ENCODE measurements around the gene PHLDB2. TPM values are rescaled to one million over a fixed set of nuclear protein-coding genes. Genes with fewer than 3 reads are reported as not detected.

Gene PHLDB2
- total and polyA plus RNA-seq, 2 of the 13 experiments (the other 11 are each of a cell fraction or from before 2014, with no cell fraction given): 8.4 to 23.6 TPM

GRCh38 chr3:112005091-112005672 lies 146.1 kb downstream of the PHLDB2 start:
- intact Hi-C loops (cut with micrococcal nuclease; ENCODE audit: unreplicated experiment) (no loop called here), in situ Hi-C loops (cut with HindIII; ENCODE audit: extremely low pct_ligation_motif_present, low pct_unique_long_range_greater_than_20kb) (no loop called here)
- no peaks in the 10 kb centered on the region for H3K9me3 ChIP-seq (ENCODE audit: low read length)
- TF ChIP-seq CREB1 (IDR thresholded peaks at IDR 0.05): 0 out of 2 replicates have a peak, but pooled peaks have one; percentile 12
- no peak for TF ChIP-seq CREB1 (CRISPR knock-in tag; IDR thresholded peaks at IDR 0.05)
- no peak for TF ChIP-seq SMAD3 (CRISPR knock-in tag; IDR thresholded peaks at IDR 0.05)
- H3K27ac ChIP-seq (ENCODE audit: extremely low read length, insufficient read depth, low read length): no peak overlapping the region
- 28% methylated on average over 4 of the region's 4 CpGs for WGBS (ENCODE audit: low lambda C conversion rate)
- no peak overlapping the region for H3K9ac ChIP-seq (ENCODE audit: insufficient read depth, low read depth, low read length)
- H3K27me3 ChIP-seq (ENCODE audit: control insufficient read depth in 1 of 2, insufficient read depth in 2 of 2, low read length in 2 of 2): peaks cover 1 to 5% of the 10 kb centered on the region in 2 experiments; a peak in 2 of 5 replicates
- ATAC-seq (no peak), DNase-seq (ENCODE audit: low spot score) (no peak), FAIRE-seq (no peak)
- no peak overlapping the region for H3K4me3 ChIP-seq (replicated peaks in 1 of 3; ENCODE audit: insufficient read depth in 1 of 3, low read depth in 2 of 3, low read length in 3 of 3)
- no peaks in the 10 kb centered on the region for H4K20me1 ChIP-seq (ENCODE audit: insufficient read depth, low read length)
- CTCF ChIA-PET (ENCODE audit: low intra/inter-chr PET ratio, low total read pairs): no interaction called here
- peaks cover 20% of the 10 kb centered on the region for H3K4me1 ChIP-seq (ENCODE audit: insufficient read depth, low read length)
- POLR2A ChIA-PET: interaction anchor here (0.7 kb wide), 1 partner anchor 9 kb away, joined by 3 read pairs; no protein-coding TSS in a partner anchor
- H2AFZ ChIP-seq (ENCODE audit: low read length): no peak overlapping the region
- no peaks in the 10 kb centered on the region for H3K79me2 ChIP-seq (ENCODE audit: insufficient read depth, low read length)
- H3K4me2 ChIP-seq (ENCODE audit: low read depth, low read length): no peak overlapping the region
- BruUV-seq (replicated peaks): no TSS peak
- H3K36me3 ChIP-seq (replicated peaks in 1 of 2; ENCODE audit: control insufficient read depth in 1 of 2, insufficient read depth in 2 of 2, low read length in 2 of 2): no peaks in the 10 kb centered on the region

- ChIA-PET POLR2A (no interaction called here), CTCF (ENCODE audit: low intra/inter-chr PET ratio, low total read pairs) (no interaction called here)
- peaks cover 19% of the 10 kb centered on the region for H3K4me1 ChIP-seq (ENCODE audit: insufficient read depth, low read length)
- DNase-seq (ENCODE audit: low spot score) (no peak), ATAC-seq (no peak), FAIRE-seq (no peak)
- in situ Hi-C loops (cut with HindIII; ENCODE audit: extremely low pct_ligation_motif_present, low pct_unique_long_range_greater_than_20kb) (no loop called here), intact Hi-C loops (cut with micrococcal nuclease; ENCODE audit: unreplicated experiment) (no loop called here)
- H3K9ac ChIP-seq (ENCODE audit: insufficient read depth, low read depth, low read length): no peak overlapping the region
- H3K9me3 ChIP-seq (ENCODE audit: low read length): no peaks in the 10 kb centered on the region
- H3K4me2 ChIP-seq (ENCODE audit: low read depth, low read length): no peak overlapping the region
- H3K79me2 ChIP-seq (ENCODE audit: insufficient read depth, low read length): no peaks in the 10 kb centered on the region
- H3K36me3 ChIP-seq (replicated peaks in 1 of 2; ENCODE audit: control insufficient read depth in 1 of 2, insufficient read depth in 2 of 2, low read length in 2 of 2): no peaks in the 10 kb centered on the region
- no peaks in the 10 kb centered on the region; a peak in 1 of 5 replicates for H3K27me3 ChIP-seq (ENCODE audit: control insufficient read depth in 1 of 2, insufficient read depth in 2 of 2, low read length in 2 of 2)
- no TSS peak for BruUV-seq (replicated peaks)
- H3K4me3 ChIP-seq (replicated peaks in 1 of 3; ENCODE audit: insufficient read depth in 1 of 3, low read depth in 2 of 3, low read length in 3 of 3): no peak overlapping the region
- no peak for TF ChIP-seq SALL1 (CRISPR knock-in tag; IDR thresholded peaks at IDR 0.05)
- no peak for TF ChIP-seq FOXA3 (CRISPR knock-in tag; IDR thresholded peaks at IDR 0.05)
- TF ChIP-seq ZNF678 (CRISPR knock-in tag; IDR thresholded peaks at IDR 0.05): no peak
- no peak overlapping the region for H3K27ac ChIP-seq (ENCODE audit: extremely low read length, insufficient read depth, low read length)
- 100% methylated on average over 1 of the region's 1 CpG for WGBS (ENCODE audit: low lambda C conversion rate)
- no peaks in the 10 kb centered on the region for H4K20me1 ChIP-seq (ENCODE audit: insufficient read depth, low read length)
- no peak overlapping the region for H2AFZ ChIP-seq (ENCODE audit: low read length)
Measured at GRCh38 chr3:112007633-112008032, 148.6 kb downstream of the PHLDB2 start.
